ENCODE results near the gene ERCC5. TPM values are rescaled to one million over a fixed set of nuclear protein-coding genes. Genes with fewer than 3 reads are reported as not detected.

ERCC5 gene
- total and polyA plus RNA-seq, 9 of the 15 experiments (the other 6 are each of a cell fraction or from before 2014, with no cell fraction given), result 7.4 to 43.1 (median 33.9) TPM

- no peak for TF ChIP-seq SNRNP70 (optimal IDR thresholded peaks at IDR 0.05; ENCODE audit: low read depth, low read length)
- no peak for TF ChIP-seq FOXJ3 (CRISPR knock-in tag; IDR thresholded peaks at IDR 0.05)
- TF ChIP-seq ESRRB (CRISPR knock-in tag; IDR thresholded peaks at IDR 0.05; ENCODE audit: borderline replicate concordance), result no peak
- peak; percentile 80; the same call in 1 of the 2 replicates for TF ChIP-seq POLR2AphosphoS2 (IDR thresholded peaks at IDR 0.05; ENCODE audit: low read length)
- TF ChIP-seq CCNT2 (IDR thresholded peaks at IDR 0.05; ENCODE audit: borderline replicate concordance, extremely low read depth, insufficient read length, low read depth, low read length), result peak; percentile 28
- TF ChIP-seq ARID3A (IDR thresholded peaks at IDR 0.05; ENCODE audit: borderline replicate concordance, low read depth, low read length), result no peak
- no peak for TF ChIP-seq ZNF583 (CRISPR knock-in tag; IDR thresholded peaks at IDR 0.05)
- TF ChIP-seq NKRF (IDR thresholded peaks at IDR 0.05; ENCODE audit: borderline replicate concordance), result peak; percentile 54
- no peak for TF ChIP-seq ZNF518B (CRISPR knock-in tag; IDR thresholded peaks at IDR 0.05)
- TF ChIP-seq ARNT (IDR thresholded peaks at IDR 0.05), result no peak
- TF ChIP-seq NELFE (IDR thresholded peaks at IDR 0.05; ENCODE audit: insufficient read depth, insufficient read length), result no peak
- TF ChIP-seq CBFA2T2 (conservative IDR thresholded peaks at IDR 0.05), result no peak
- peak in 1 of 2 experiments; percentile 40; a peak in 2 of 4 replicates for TF ChIP-seq RAD21 (CRISPR knock-in tag; conservative IDR thresholded peaks at IDR 0.05 in 1 of 2, IDR thresholded peaks at IDR 0.05 in 1 of 2)
- no peak for TF ChIP-seq SIRT6 (IDR thresholded peaks at IDR 0.05; ENCODE audit: low read depth, low read length)
- peak; percentile 75 for TF ChIP-seq ATF1 (CRISPR knock-in tag; IDR thresholded peaks at IDR 0.05)
- peak; percentile 99 for TF ChIP-seq ATF1 (tag; IDR thresholded peaks at IDR 0.05)
- TF ChIP-seq NCOA1 (IDR thresholded peaks at IDR 0.05; ENCODE audit: low read depth), result peak; percentile 42
- peak; percentile 95 for TF ChIP-seq ZFX (CRISPR knock-in tag; IDR thresholded peaks at IDR 0.05)
- no peak for TF ChIP-seq PTTG1 (tag; IDR thresholded peaks at IDR 0.05; ENCODE audit: low read depth)
- TF ChIP-seq ZBTB12 (CRISPR knock-in tag; IDR thresholded peaks at IDR 0.05), result peak; percentile 93
- TF ChIP-seq CEBPB (tag; IDR thresholded peaks at IDR 0.05), result no peak
Measured at GRCh38 chr13:102845630-102846260, at the start of gene ERCC5 (continued).

Measured in K562 (cell line).